Coronary artery (tissue), 2 donors: Measurements from ENCODE around the gene AP1M1.

ENCODE experiments used
- DNase-seq: peaks from one replicate; pipeline ENCODE4 v3.0.0-alpha.2; 2017; ENCODE audit warnings: low spot score
- H3K27ac ChIP-seq, 2 donors: fragments of 200-600 bp; sonication (generic); one replicate each; pipeline ENCODE4 v1.5.1; 2016 to 2019
- H3K4me3 ChIP-seq: fragments of 200-600 bp; sonication (generic); 2 replicates; pipeline ENCODE4 v1.5.1; 2016; ENCODE audit warnings: mild to moderate bottlenecking, moderate library complexity
- CTCF ChIP-seq: fragments of 200-600 bp; sonication (generic); IDR thresholded peaks from one replicate; pipeline ENCODE4 v1.5.1; 2019; ENCODE audit warnings: antibody characterized with exemption

Gene AP1M1

DNA sequence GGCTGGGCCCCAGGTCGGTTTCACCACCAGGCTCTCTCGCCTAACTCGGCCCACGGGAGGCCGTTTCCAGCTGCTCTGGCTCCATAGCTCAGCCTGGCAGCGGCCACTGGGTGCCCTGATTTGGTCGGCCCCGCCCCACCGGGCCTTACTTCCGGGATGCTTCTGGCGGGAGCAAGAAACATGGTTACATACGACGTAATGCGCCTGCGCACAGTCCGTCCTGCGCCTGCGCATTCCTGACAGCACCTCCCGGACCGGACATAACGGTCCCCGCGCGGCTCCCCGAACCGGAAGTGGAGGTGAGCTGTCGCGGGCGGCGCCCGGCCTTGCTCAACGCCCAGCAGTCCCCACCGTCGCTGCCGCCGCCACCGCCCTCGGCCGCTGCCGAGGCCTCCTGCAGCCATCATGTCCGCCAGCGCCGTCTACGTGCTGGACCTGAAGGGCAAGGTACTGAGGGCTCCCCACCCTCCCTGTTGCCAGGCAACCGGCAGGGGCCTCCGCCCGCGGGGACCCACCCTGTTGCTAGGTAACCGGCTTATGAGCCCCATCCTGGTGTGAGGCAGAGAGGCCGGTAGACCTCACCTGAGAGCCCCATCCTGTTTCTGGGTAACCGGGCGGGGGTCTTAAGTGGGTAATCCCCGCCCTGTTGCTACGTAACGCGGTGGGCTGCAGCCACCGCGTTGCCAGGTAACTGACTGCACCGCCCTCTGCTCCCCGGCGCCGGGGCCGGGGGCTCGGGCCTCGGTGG lies at the start of gene AP1M1:
AP1M1 (plus strand) TSS at position 290 of the 748 bp plus-strand sequence; CDS start at position 406, 116 bp downstream.
- TF ChIP-seq CTCF: no peak
- peak within 1 kb of the TSS; percentile 71 to 88 for H3K27ac ChIP-seq
- DNase-seq: peak; percentile 98
- peak within 1 kb of the TSS; percentile 88 for H3K4me3 ChIP-seq

- Histone ChIP-seq H3K4me3 (no peak overlapping the region), H3K27ac (no peak overlapping the region)
- DNase-seq: no peak
- TF ChIP-seq CTCF: no peak
Measured at GRCh38 chr19:16148443-16149229, 49.1 kb upstream of the AP1M1 start.

GRCh38 chr19:16153582-16154336 lies 44.0 kb upstream of the AP1M1 start:
- DNase-seq: no peak
- no peak overlapping the region for H3K27ac ChIP-seq
- H3K4me3 ChIP-seq: no peak overlapping the region
- TF ChIP-seq CTCF: no peak

DNA sequence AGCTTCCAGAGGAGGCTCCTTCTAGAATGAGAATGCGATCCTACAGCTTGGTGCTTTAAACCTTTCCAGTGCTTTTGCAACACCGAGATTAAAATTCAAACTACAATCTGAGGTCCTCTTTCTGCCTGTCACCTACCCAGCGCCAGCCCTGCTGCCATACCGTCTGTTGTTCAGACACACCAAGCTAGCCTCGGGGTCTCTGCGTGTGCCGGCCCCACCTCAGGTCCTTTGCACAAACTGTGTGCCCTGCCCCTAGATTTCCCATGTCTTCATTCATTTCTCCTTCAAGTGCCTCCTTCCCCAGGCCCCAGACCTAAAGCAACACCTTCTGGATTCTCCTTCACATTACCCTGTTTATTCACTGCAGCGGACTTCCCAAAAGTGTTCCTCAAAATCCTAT lies 43.2 kb upstream of the AP1M1 start:
- H3K27ac ChIP-seq: no peak overlapping the region
- DNase-seq: no peak
- H3K4me3 ChIP-seq: no peak overlapping the region
- no peak for TF ChIP-seq CTCF

- no peak for TF ChIP-seq CTCF
- no peak for DNase-seq
- Histone ChIP-seq H3K4me3 (no peak overlapping the region), H3K27ac (no peak overlapping the region)
Measured at GRCh38 chr19:16155128-16155527, 42.6 kb upstream of the AP1M1 start.

GRCh38 chr19:16156904-16157303 lies 40.8 kb upstream of the AP1M1 start:
- TF ChIP-seq CTCF: no peak
- DNase-seq: no peak
- no peak overlapping the region for H3K27ac ChIP-seq
- H3K4me3 ChIP-seq: no peak overlapping the region
